ENCODE data around the gene FBXL17. TPM values are rescaled to one million over a fixed set of nuclear protein-coding genes. Genes with fewer than 3 reads are reported as not detected.

FBXL17 gene
- total RNA-seq, 1 donor from 2014 or later, result 11.1 TPM

GRCh38 chr5:107975568-107975967, 406.3 kb downstream of the FBXL17 start:
- Mint-ChIP-seq H3K27me3 (no peaks in the 10 kb centered on the region), H3K36me3 (no peaks in the 10 kb centered on the region), H3K27ac (no peak overlapping the region), H3K9me3 (no peaks in the 10 kb centered on the region), H3K4me3 (no peak overlapping the region), H3K4me1 (ENCODE audit: unreplicated experiment) (peaks cover 10% of the 10 kb centered on the region)
- TF ChIP-seq, protein P1, sequence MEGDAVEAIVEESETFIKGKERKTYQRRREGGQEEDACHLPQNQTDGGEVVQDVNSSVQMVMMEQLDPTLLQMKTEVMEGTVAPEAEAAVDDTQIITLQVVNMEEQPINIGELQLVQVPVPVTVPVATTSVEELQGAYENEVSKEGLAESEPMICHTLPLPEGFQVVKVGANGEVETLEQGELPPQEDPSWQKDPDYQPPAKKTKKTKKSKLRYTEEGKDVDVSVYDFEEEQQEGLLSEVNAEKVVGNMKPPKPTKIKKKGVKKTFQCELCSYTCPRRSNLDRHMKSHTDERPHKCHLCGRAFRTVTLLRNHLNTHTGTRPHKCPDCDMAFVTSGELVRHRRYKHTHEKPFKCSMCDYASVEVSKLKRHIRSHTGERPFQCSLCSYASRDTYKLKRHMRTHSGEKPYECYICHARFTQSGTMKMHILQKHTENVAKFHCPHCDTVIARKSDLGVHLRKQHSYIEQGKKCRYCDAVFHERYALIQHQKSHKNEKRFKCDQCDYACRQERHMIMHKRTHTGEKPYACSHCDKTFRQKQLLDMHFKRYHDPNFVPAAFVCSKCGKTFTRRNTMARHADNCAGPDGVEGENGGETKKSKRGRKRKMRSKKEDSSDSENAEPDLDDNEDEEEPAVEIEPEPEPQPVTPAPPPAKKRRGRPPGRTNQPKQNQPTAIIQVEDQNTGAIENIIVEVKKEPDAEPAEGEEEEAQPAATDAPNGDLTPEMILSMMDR (conservative IDR thresholded peaks at IDR 0.05), result no peak
- no peak for DNase-seq (ENCODE audit: extremely low spot score, unreplicated experiment)

DNA sequence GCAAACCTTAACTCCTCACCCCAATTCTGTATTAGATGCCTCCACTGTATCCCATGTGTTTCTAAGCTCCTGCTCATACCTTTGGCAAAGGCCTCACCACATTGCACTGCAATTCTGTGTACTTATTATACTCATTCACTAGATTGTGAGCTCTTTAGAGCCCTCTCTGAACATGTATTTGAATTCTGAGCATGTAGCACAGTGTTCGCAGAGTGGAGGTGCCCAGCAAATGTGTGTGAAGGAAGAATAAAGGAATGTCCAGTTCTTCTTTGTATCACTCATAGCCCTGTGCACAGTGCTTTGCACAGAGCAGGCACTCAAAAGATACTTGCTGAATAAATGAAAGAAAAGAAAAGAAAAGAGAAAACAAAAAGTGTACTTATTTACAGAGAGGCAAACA, 410.1 kb downstream of the FBXL17 start:
- Mint-ChIP-seq H3K27ac (no peak overlapping the region), H3K4me1 (ENCODE audit: unreplicated experiment) (no peaks in the 10 kb centered on the region), H3K9me3 (no peaks in the 10 kb centered on the region), H3K36me3 (no peaks in the 10 kb centered on the region), H3K4me3 (no peak overlapping the region), H3K27me3 (no peaks in the 10 kb centered on the region)
- TF ChIP-seq, protein P1 (conservative IDR thresholded peaks at IDR 0.05), result no peak
- DNase-seq (ENCODE audit: extremely low spot score, unreplicated experiment), result no peak

GRCh38 chr5:107969847-107970246, 412.1 kb downstream of the FBXL17 start:
- no peak for DNase-seq (ENCODE audit: extremely low spot score, unreplicated experiment)
- no peak overlapping the region for H3K4me3 Mint-ChIP-seq
- H3K27ac Mint-ChIP-seq, result no peak overlapping the region
- H3K9me3 Mint-ChIP-seq, result no peaks in the 10 kb centered on the region
- H3K4me1 Mint-ChIP-seq (ENCODE audit: unreplicated experiment), result no peaks in the 10 kb centered on the region
- TF ChIP-seq, protein P1 (conservative IDR thresholded peaks at IDR 0.05), result no peak
- H3K36me3 Mint-ChIP-seq, result no peaks in the 10 kb centered on the region
- no peaks in the 10 kb centered on the region for H3K27me3 Mint-ChIP-seq

DNA sequence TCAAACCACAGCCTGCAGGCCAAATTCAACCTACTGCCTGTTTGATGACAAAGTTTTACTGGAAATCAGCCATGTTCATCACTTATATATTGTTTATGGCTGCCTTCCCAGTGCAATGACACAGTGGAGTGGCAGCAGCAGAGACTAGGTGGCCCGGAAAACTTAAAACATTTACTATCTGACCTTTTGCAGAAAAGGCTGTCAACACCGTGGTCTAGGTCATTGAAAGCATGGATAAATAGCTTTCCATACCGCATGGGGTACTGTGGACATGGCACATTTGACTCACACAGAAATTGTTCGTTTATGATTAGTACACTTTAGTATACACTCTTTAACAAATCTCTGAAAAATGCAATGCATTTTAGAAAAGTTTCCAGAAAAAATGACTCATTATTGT, 412.9 kb downstream of the FBXL17 start:
- H3K36me3 Mint-ChIP-seq, result no peaks in the 10 kb centered on the region
- no peaks in the 10 kb centered on the region for H3K9me3 Mint-ChIP-seq
- H3K4me1 Mint-ChIP-seq (ENCODE audit: unreplicated experiment), result no peaks in the 10 kb centered on the region
- H3K4me3 Mint-ChIP-seq, result no peak overlapping the region
- no peak overlapping the region for H3K27ac Mint-ChIP-seq
- TF ChIP-seq, protein P1 (conservative IDR thresholded peaks at IDR 0.05), result no peak
- no peak for DNase-seq (ENCODE audit: extremely low spot score, unreplicated experiment)
- H3K27me3 Mint-ChIP-seq, result no peaks in the 10 kb centered on the region

DNA sequence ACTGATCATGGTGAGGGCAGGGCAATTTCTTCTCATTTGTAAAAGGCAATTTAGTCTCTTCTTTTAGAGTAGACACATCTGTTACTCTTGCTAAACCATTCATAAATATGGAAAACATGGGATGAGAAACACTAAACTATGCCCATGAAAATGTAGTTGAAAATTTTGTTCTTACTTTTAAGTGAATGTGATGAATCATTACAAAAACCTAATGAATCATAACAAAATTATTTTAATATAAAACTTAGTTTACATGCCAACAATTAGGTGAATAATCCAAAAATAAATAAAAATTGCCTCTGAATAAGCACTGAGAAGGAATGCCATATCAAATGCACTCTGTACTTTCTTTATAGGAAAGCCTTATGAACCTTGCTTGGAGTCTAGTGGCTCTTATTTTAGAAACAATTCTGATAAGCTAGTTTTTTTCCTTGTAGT, 413.5 kb downstream of the FBXL17 start:
- Mint-ChIP-seq H3K4me3 (no peak overlapping the region), H3K27ac (no peak overlapping the region), H3K27me3 (no peaks in the 10 kb centered on the region), H3K4me1 (ENCODE audit: unreplicated experiment) (no peaks in the 10 kb centered on the region), H3K36me3 (no peaks in the 10 kb centered on the region), H3K9me3 (no peaks in the 10 kb centered on the region)
- DNase-seq (ENCODE audit: extremely low spot score, unreplicated experiment), result no peak
- TF ChIP-seq, protein P1 (conservative IDR thresholded peaks at IDR 0.05), result no peak

- no peaks in the 10 kb centered on the region for H3K4me1 Mint-ChIP-seq (ENCODE audit: unreplicated experiment)
- TF ChIP-seq, protein P1 (conservative IDR thresholded peaks at IDR 0.05), result no peak
- DNase-seq (ENCODE audit: extremely low spot score, unreplicated experiment), result no peak
- H3K9me3 Mint-ChIP-seq, result no peaks in the 10 kb centered on the region
- H3K27ac Mint-ChIP-seq, result no peak overlapping the region
- no peak overlapping the region for H3K4me3 Mint-ChIP-seq
- H3K27me3 Mint-ChIP-seq, result no peaks in the 10 kb centered on the region
- H3K36me3 Mint-ChIP-seq, result no peaks in the 10 kb centered on the region
These were observed 415.7 kb downstream of the FBXL17 start for GRCh38 chr5:107966201-107966600.
